Loucy (cell line): ENCODE results near the gene AP5B1.
A peak's percentile ranks its signal among the peaks of the same experiment; 100 is the strongest.

Experiments used
- H2AFZ ChIP-seq: fragments of 200-600 bp; sonication (generic); 2 replicates; pipeline ENCODE4 v1.6.0; 2016; ENCODE audit warnings: antibody characterized with exemption, mild to moderate bottlenecking, low read length, moderate library complexity
- H3F3A ChIP-seq: fragments of 200-600 bp; 2 replicates; pipeline ENCODE4 v1.6.0; 2016; ENCODE audit warnings: antibody characterized with exemption, low read depth, mild to moderate bottlenecking
- H3K27me3 ChIP-seq: fragments of 200-600 bp; sonication (generic); 2 replicates; pipeline ENCODE4 v1.6.1; 2014; ENCODE audit warnings: low read length, mild to moderate bottlenecking; ENCODE audit not compliant: insufficient read depth, poor library complexity, severe bottlenecking
- H3K36me3 ChIP-seq: fragments of 200-600 bp; sonication (generic); 2 replicates; pipeline ENCODE4 v1.6.1; 2016; ENCODE audit warnings: low read length; ENCODE audit not compliant: insufficient read depth
- H3K4me1 ChIP-seq: fragments of 200-600 bp; sonication (generic); 2 replicates; pipeline ENCODE4 v1.5.1; 2014; ENCODE audit warnings: low read length, mild to moderate bottlenecking; ENCODE audit not compliant: insufficient read depth, poor library complexity, severe bottlenecking
- H3K4me2 ChIP-seq: fragments of 200-600 bp; sonication (generic); 2 replicates; pipeline ENCODE4 v1.6.0; 2014; ENCODE audit warnings: antibody characterized with exemption, low read length, low read depth, mild to moderate bottlenecking; ENCODE audit not compliant: poor library complexity, severe bottlenecking
- H3K4me3 ChIP-seq: fragments of 200-600 bp; sonication (generic); 2 replicates; pipeline ENCODE4 v1.5.1; 2014; ENCODE audit warnings: low read length, mild to moderate bottlenecking, mixed read lengths; ENCODE audit not compliant: poor library complexity, severe bottlenecking
- H3K79me2 ChIP-seq: fragments of 200-600 bp; sonication (generic); 2 replicates; pipeline ENCODE4 v1.6.1; 2014; ENCODE audit warnings: low read length; ENCODE audit not compliant: insufficient read depth
- H3K9ac ChIP-seq: fragments of 200-600 bp; sonication (generic); 2 replicates; pipeline ENCODE4 v1.6.0; 2014; ENCODE audit warnings: mild to moderate bottlenecking, low read depth, low read length, moderate library complexity; ENCODE audit not compliant: poor library complexity, severe bottlenecking
- H3K9me2 ChIP-seq: fragments of 200-600 bp; sonication (generic); replicated peaks from 2 replicates; pipeline ENCODE4 v1.6.1; 2016; ENCODE audit warnings: low read depth, low read length, mixed read lengths
- H3K9me3 ChIP-seq: fragments of 200-600 bp; sonication (generic); 2 replicates; pipeline ENCODE4 v1.6.1; 2014; ENCODE audit warnings: mild to moderate bottlenecking, antibody characterized with exemption, low read length, low read depth; ENCODE audit not compliant: insufficient read depth
- H4K20me1 ChIP-seq: fragments of 200-600 bp; sonication (generic); 2 replicates; pipeline ENCODE4 v1.6.0; 2014; ENCODE audit warnings: antibody characterized with exemption, low read length, mild to moderate bottlenecking; ENCODE audit not compliant: insufficient read depth, poor library complexity, severe bottlenecking
- EZH2phosphoT487 ChIP-seq: fragments of 200-600 bp; IDR thresholded peaks from 2 replicates; pipeline ENCODE4 v1.6.1; 2018; ENCODE audit warnings: antibody characterized with exemption, mild to moderate bottlenecking, moderate library complexity, borderline replicate concordance
- TF ChIP-seq, protein P1 (sequence below): fragments of 200-600 bp; sonication (generic); conservative IDR thresholded peaks from 2 replicates; pipeline ENCODE4 v1.5.1; 2014; ENCODE audit warnings: mild to moderate bottlenecking, antibody characterized with exemption, low read length

AP5B1 gene

DNA sequence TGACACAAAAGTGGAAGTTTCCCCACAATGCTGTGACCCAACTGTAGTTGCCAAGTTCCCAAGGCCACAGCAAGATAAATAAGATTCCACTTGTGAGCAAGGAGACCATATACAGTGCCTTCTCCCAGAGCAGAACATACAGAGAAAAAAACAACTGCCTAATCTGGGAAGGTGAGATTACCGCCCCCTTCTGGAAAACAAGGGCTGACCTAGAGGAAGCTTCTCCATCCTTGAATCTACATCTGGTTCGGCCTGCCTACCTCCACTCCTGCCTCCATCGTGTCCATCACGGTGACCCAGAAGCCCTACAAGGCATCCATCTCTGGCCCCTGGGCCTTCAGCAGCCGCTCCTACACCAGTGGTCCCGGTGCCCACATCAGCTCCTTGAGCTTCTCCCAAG, 54.1 kb downstream of the AP5B1 start:
- Histone ChIP-seq H3K4me1 (no peaks in the 10 kb centered on the region), H3K79me2 (no peaks in the 10 kb centered on the region), H3K36me3 (no peaks in the 10 kb centered on the region), H2AFZ (no peak overlapping the region), H4K20me1 (no peaks in the 10 kb centered on the region), H3F3A (no peaks in the 10 kb centered on the region), H3K4me3 (no peak overlapping the region), H3K9me3 (0 out of 2 replicates have a peak, but pooled peaks cover under 1% of the 10 kb centered on the region), H3K9me2 (no peaks in the 10 kb centered on the region), H3K4me2 (no peak overlapping the region), H3K9ac (no peak overlapping the region), H3K27me3 (no peaks in the 10 kb centered on the region)
- TF ChIP-seq, protein P1, sequence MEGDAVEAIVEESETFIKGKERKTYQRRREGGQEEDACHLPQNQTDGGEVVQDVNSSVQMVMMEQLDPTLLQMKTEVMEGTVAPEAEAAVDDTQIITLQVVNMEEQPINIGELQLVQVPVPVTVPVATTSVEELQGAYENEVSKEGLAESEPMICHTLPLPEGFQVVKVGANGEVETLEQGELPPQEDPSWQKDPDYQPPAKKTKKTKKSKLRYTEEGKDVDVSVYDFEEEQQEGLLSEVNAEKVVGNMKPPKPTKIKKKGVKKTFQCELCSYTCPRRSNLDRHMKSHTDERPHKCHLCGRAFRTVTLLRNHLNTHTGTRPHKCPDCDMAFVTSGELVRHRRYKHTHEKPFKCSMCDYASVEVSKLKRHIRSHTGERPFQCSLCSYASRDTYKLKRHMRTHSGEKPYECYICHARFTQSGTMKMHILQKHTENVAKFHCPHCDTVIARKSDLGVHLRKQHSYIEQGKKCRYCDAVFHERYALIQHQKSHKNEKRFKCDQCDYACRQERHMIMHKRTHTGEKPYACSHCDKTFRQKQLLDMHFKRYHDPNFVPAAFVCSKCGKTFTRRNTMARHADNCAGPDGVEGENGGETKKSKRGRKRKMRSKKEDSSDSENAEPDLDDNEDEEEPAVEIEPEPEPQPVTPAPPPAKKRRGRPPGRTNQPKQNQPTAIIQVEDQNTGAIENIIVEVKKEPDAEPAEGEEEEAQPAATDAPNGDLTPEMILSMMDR = peak; percentile 48
- no peak for TF ChIP-seq EZH2phosphoT487
